GM21528 (cell line): ENCODE measurements around the gene RRP36.
A peak's percentile ranks its signal among the peaks of the same experiment; 100 is the strongest.
"Not testable (repeated sequence)": the region's sequence is repeated elsewhere in the genome, so short reads cannot be mapped to it uniquely, and the experiment has no call there.

Source experiments
- ATAC-seq: cut with Tn5 transposase; IDR thresholded peaks from one replicate; pipeline ENCODE4 v1.9.1; 2021; ENCODE audit warnings: mild to moderate bottlenecking, moderate library complexity; ENCODE audit not compliant: unreplicated experiment, low FRiP score

The RRP36 gene

DNA sequence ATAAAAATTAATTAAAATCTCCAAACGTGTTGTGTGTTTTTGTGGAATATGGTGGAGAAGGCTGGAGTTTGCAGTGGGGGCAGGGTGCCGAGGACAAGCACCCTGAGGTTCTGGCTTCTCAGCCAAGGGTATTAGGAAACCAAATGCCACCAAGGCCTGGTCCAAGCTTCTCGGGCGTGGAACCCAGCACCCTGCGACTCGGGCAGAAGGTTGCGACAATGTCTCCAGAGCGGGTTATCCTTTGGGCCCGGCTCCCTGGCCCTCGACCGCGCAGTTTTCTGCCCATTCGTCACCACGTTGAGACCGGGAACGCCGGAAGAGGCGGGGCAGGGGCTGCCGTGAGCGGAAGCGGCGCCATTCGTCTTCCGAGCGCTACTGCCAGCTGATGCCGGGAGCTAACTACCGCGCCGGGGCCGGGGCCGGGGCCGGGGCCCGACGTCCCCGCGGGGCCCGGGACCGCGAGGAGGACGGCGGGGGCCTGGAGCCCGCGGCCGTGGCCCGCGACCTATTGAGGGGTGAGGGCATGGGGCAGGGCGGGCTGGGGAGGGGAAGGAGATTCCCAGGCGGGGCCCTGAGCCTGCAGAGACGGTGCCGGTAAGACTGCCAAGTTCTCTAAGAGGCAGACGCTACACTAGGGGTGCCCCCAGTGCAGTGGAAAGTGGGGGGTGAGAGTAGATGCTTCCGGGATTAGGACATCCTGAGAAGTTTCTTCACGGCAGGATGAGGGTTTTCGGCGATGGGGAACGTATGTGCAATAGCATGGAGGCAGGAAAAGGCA lies at the start of gene RRP36:
Gene RRP36 (plus strand): TSS at position 354 of the 778 bp plus-strand sequence. CDS start 32 bp downstream, at position 386.
- ATAC-seq, result peak; percentile 63

DNA sequence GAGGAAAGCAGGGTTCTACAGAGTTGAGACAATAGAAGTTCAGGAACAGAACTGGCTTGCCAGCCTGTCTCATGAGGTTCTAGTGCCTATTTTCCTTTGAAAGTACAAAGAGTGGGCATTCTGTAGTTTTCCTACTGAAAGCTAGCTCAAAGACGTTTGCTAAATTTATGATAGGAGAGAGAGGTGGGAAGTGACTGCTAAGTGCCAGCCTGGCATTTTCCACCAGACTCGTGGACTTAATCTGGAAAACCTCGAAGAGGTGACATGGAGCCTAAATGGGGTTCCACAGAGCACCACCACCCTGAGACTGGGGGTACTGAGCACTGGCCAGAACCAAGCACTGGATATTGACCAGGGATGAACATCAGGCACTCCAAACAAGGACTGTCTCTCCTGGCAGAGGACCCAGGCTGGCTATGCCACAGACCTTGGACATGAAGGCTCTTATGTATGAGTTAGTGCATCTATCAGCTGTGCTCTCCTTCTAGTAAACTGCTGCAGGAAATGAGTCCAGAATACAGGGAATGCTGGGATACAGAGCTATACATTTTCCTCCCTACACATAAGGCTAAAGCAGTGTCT lies 49.6 kb upstream of the RRP36 start:
- ATAC-seq, result no peak

GRCh38 chr6:42973926-42974325 lies 47.5 kb upstream of the RRP36 start:
- ATAC-seq, result no peak

DNA sequence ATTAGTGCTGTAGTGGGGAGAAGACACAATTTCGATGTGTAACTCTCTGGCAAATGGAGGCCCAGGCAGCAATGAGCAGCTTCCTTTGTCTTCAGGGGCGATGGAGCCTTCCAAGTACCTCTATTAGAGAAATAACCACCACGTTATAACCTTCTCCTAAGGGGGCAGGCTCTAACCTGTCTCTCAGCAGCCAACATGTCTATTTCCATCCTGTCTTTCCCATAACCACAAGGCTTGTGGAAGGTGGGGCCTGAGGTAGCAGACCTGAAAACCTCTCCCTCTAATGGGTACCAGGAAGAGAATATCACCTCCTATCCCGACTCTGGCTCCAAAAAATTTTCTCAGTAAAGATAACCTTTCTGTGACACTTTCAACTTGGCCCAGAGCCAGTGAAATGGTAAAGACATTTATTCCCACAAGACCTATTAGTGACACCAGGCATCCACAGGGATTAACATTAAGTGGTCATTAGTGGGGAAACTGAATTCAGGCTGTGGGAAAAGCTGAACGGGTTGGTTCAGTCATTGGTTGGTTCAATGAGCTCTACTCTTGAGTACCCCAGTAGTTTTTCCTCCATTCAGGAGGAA lies 46.4 kb upstream of the RRP36 start:
- ATAC-seq, result no peak

DNA sequence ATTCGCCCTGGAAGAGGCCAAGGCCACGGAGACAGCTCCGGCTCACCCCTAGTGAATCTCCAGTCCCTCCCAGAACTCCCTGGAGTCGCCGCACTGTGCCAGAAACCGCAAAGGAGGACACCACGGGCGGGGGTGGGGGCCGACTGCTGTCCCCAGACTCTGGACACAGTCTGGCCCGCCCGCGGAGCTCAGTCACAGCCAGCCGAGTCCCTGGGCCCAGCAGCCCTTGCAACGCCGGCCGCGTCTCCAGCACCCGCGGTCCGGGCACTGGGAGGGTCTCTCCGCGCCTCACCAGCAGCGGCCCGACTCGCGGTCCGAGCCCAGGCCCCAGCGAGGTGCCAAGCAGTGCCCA lies 43.0 kb upstream of the RRP36 start:
- ATAC-seq, result peak; percentile 41

- ATAC-seq, result peak; percentile 88
These were observed 42.4 kb upstream of the RRP36 start, which contains the start of gene PEX6 for GRCh38 chr6:42978839-42979522. Gene PEX6 (minus strand): TSS chr6:42979181. CDS start chr6:42979150, 31 bp downstream.

DNA sequence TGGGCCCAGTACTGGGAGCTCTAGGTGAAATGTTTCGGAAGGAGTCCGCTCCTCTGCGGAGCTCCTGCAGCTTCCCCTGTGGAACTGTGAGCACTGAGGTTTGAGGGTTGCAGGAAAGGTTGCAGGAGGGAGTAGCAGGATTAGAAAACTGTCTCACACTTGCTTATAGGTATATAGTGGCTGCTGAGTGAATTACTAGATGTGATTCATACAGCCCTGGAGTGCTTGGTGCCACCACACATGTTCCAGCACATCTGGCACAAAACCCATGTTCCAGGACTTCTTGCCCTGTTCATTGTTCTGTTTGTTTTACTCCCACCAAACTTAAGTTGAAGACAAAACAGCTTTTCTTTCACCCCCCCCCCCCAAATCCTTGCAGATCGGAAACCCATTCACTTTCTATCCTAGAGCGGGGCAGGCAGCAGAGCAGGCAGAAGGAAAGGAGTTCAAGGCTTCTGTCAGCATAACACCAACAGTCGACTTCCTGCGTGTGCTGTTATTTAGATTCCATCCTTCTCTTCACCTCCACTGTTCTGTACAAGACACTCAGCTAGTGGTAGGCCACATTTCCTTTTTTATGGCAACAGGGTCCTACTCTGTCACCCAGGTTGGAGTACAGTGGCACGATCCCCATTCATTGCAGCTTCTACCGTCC lies 41.8 kb upstream of the RRP36 start:
- ATAC-seq, result peak; percentile 6

GRCh38 chr6:42981836-42982235 lies 39.6 kb upstream of the RRP36 start:
- no peak for ATAC-seq

DNA sequence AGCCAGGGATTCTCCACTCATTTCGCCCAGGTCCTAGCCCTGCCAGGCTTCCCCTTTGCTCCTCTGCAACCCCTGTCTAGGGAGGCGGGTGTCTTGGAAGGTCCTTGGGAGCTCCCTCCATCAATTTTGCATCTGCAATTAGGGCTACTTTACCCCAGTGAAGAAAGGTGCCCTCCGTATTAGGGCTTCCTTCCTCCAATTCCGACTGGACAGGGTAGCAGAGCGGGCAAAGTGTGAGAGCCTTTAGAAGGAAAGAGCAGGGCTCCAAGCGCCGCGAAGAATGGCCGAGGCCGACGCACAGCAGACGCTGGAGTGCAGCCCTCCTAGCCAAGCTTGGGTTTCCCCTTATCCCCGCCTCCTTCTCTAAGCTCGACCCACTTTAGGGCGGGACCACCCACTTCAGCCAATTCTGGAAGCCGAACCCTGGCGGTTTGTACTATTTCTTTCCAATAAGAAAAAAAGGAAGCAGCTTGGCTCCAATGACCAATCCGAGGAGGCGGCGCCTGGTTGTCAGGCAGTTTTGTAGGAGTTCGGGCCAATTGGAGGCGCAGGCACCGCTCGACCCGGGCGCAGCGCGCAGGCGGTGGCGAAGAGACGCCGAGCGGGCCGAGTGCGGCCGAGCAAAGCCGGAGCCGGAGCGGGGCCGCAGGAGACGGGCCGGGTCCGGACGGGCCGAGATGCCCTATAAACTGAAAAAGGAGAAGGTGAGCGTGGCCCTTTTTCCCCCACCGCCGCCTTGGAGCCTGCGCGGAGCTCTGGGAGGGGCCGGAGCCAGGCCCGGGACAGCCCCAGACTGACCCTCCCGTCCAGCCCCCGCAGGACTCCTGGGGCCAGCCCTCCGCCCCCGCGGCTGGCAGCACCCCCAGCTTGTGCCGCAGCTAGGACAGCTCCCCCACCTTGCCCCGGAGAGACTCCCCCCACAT lies 37.2 kb upstream of the RRP36 start, which contains the start of gene PPP2R5D:
Gene PPP2R5D (plus strand): TSS at position 570 of the 923 bp plus-strand sequence. CDS start 108 bp downstream, at position 678.
- ATAC-seq, result peak; percentile 93

DNA sequence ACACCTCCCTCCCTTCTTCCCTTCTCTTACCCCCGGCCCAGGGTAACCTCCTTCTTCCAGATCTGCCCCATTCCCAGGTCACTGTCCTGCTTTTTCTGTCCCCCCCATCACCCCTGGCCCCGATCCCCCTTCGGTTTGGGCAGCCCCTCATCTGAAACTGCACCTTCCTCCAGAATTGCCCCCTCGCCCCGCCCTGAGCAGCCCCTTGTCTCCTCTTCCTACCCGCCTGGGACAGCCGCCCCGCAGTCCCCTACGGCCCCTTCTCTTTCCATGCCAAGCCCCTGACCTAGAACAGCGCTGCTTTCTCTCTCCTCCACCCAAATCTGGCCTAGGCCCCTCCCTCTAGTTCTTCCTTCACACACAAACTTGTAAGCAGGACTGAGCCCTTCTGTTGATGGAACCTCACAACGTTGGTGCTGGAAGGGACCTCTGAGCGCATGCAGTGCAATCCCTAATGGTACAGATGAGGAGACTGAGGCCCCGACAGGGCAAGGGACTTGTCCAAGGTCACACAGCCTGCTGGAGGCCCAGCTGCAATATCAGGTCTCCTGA lies 36.4 kb upstream of the RRP36 start:
- ATAC-seq, result no peak

DNA sequence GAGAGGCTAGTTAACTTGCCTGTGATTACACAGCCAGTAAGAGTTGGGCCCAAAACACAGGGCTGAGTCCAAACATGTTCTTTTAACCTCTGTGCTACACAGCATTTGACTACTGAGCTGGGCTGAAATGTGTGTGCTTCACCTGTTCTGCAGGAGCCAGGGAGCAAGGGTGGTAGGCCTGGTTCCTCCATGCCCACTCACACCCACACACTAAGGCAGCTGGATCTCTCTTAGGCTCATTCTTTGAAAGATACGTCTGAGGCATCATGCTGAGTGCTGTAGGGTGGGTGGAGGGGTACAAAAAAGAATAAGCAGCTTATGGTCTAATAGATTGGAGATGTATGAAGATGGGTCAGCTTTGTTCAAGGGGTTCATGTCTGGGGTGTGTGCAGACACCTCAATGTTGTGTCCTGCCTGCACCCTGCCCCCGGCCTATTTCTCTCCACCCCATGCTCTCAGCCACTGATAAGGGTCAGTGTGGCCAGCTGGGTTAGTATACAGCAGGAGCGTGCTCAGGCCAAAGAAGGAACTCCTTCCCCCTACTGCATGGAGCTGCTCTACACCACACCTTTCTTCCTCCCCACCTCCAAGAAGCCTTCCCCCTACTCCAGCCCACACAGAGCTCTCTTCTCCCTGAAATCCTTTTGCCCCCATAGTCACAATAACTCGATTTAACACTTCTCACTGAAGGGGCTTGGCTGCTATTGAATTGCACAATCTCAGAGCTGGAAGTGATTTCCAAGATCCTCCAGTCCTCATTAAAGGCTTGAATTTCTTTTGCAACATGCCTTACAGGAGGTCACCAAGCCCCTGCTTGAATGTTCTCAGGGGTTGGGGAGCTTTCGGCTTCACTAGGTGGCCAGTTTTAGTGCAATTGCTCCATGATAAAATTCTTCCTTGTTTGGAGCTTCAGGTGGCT lies 33.6 kb upstream of the RRP36 start:
- ATAC-seq, result no peak

DNA sequence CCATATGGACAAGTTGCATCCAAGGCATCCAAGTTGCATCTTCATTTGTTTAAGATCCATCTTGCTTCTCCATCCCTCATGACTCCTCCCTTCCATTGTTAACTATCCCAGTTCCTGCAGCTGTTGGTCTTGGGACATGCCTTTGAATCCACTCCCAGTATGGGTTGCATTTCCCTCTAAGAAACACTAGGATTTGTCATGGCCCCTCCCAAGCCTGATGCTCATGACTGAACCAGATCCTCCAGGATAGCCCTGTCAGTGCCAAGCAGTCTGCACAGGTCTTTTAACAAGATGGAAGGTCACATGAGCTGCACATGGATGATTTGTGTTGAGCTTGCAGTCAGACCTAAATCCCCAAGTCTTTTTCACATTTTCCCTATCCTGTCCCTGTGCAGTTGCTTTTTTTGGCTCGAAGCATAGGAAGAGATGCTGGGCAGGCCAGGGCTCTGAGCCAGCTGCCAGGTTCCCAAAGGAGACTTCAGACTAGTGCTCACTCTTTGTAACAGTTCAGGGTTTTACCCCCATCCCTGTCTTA lies 32.9 kb upstream of the RRP36 start:
- ATAC-seq, result no peak

- ATAC-seq, result no peak
These were observed 31.5 kb upstream of the RRP36 start for GRCh38 chr6:42989923-42990322.

DNA sequence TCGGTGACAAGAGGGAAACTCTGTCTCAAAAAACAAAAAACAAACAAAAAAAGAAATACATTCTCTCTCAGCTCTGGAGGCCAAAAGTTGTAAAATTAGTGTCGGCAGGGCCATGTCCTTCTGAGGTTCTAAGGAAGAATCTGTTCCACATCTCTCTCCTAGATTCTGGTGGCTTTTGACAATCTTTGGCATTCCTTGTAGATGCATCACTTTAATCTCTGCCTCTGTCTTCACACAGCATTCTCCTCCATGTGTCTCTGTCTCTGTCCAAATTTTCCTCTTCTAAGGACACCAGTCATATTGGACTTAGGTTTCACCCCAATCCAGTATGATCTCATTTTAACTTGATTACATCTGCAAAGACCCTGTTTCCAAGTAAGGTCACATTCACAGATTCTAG lies 28.0 kb upstream of the RRP36 start:
- no peak for ATAC-seq

GRCh38 chr6:42996513-42996912 lies 24.9 kb upstream of the RRP36 start:
- no peak for ATAC-seq

DNA sequence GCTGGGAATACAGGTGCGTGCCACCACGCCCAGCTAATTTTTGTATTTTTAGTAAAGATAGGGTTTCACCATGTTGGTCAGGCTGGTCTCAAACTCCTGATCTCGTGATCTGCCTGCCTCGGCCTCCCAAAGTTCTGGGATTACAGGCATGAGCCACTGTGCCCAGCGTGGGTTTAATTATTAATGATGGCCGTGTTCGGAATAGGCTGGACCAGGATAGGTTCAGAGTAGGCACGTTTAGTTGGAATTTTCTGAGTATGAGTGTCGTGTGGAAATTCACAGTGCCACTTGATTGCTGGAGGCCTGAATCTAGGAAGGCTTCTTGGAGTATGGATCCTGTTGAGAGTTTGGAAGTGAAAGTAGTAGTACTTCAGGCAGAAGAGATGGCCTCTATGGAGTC lies 23.2 kb upstream of the RRP36 start:
- ATAC-seq, result not testable (repeated sequence)

GRCh38 chr6:43001843-43002242 lies 19.6 kb upstream of the RRP36 start:
- ATAC-seq, result no peak

GRCh38 chr6:43005844-43006243 lies 15.6 kb upstream of the RRP36 start:
- no peak for ATAC-seq
